HG02840 (cell line): ENCODE data around the gene CLMN.

Experiments used
- ATAC-seq: cut with Tn5 transposase; IDR thresholded peaks from one replicate; pipeline ENCODE4 v1.9.1; 2021; ENCODE audit warnings: mild to moderate bottlenecking, moderate library complexity, moderate number of reproducible peaks; ENCODE audit not compliant: unreplicated experiment, low FRiP score

CLMN gene

GRCh38 chr14:95319312-95320077, at the start of gene CLMN:
CLMN (minus strand) TSS chr14:95319908; CDS start chr14:95319792, 116 bp downstream.
- no peak for ATAC-seq

- no peak for ATAC-seq
Observed at GRCh38 chr14:95365401-95365800, 45.7 kb upstream of the CLMN start.

- no peak for ATAC-seq
Observed at GRCh38 chr14:95364481-95365209, 44.9 kb upstream of the CLMN start.

- no peak for ATAC-seq
Observed at GRCh38 chr14:95363468-95363954, 43.8 kb upstream of the CLMN start.

- no peak for ATAC-seq
Observed at GRCh38 chr14:95362138-95362494, 42.4 kb upstream of the CLMN start.

GRCh38 chr14:95361373-95362137, 41.8 kb upstream of the CLMN start:
- ATAC-seq = no peak

GRCh38 chr14:95360828-95361227, 41.1 kb upstream of the CLMN start:
- ATAC-seq = no peak

GRCh38 chr14:95359994-95360826, 40.5 kb upstream of the CLMN start:
- ATAC-seq = no peak

GRCh38 chr14:95356245-95356869, 36.6 kb upstream of the CLMN start:
- ATAC-seq = no peak

- ATAC-seq = no peak
Observed at GRCh38 chr14:95355422-95355821, 35.7 kb upstream of the CLMN start.

GRCh38 chr14:95354834-95355233, 35.1 kb upstream of the CLMN start:
- ATAC-seq = no peak

GRCh38 chr14:95353664-95354063, 34.0 kb upstream of the CLMN start:
- no peak for ATAC-seq

GRCh38 chr14:95353007-95353406, 33.3 kb upstream of the CLMN start:
- ATAC-seq = no peak

- no peak for ATAC-seq
Observed at GRCh38 chr14:95352481-95352880, 32.8 kb upstream of the CLMN start.

GRCh38 chr14:95349241-95349640, 29.5 kb upstream of the CLMN start:
- ATAC-seq = no peak

GRCh38 chr14:95348395-95349080, 28.8 kb upstream of the CLMN start:
- no peak for ATAC-seq

- ATAC-seq = no peak
Observed at GRCh38 chr14:95346820-95347219, 27.1 kb upstream of the CLMN start.

GRCh38 chr14:95346266-95346665, 26.6 kb upstream of the CLMN start:
- no peak for ATAC-seq

GRCh38 chr14:95345032-95345431, 25.3 kb upstream of the CLMN start:
- no peak for ATAC-seq
